ENCODE data around the gene MIER2.

DNA sequence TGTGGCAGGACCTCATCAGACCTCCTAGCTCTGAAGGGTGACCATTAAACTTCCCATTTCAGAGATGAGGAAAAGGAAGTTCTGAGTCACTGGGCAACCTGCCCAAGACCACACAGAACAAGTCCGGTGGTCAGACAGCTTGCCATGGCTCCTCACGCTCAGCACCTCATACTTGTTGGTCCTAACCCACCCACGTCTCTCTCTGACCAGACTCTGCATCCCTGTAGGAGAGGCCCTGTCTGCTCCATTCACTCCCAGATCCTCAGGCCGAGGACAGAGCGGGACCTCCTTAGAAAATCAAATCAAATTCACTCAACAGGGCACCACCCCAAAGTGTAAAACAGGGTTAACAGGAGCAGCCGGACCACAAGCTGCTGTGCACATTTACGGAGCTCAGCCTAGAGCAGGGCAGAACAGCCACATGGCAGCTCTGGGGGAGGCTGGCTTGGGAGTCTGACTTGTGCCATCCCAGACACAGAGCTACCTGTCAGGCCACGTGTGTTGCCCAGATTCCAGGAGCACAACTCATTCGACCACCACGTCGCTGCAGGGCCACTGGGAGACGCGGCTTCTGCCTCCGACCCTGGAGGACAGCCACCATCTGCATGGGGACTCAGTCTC lies 1.7 kb downstream of the MIER2 start:
- TF ChIP-seq, protein P1, sequence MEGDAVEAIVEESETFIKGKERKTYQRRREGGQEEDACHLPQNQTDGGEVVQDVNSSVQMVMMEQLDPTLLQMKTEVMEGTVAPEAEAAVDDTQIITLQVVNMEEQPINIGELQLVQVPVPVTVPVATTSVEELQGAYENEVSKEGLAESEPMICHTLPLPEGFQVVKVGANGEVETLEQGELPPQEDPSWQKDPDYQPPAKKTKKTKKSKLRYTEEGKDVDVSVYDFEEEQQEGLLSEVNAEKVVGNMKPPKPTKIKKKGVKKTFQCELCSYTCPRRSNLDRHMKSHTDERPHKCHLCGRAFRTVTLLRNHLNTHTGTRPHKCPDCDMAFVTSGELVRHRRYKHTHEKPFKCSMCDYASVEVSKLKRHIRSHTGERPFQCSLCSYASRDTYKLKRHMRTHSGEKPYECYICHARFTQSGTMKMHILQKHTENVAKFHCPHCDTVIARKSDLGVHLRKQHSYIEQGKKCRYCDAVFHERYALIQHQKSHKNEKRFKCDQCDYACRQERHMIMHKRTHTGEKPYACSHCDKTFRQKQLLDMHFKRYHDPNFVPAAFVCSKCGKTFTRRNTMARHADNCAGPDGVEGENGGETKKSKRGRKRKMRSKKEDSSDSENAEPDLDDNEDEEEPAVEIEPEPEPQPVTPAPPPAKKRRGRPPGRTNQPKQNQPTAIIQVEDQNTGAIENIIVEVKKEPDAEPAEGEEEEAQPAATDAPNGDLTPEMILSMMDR (IDR thresholded peaks at IDR 0.05; ENCODE audit: low read length), result no peak
- no peak for TF ChIP-seq EZH2 (IDR thresholded peaks at IDR 0.05; ENCODE audit: borderline replicate concordance, low read length)

Data from OCI-LY1 (cell line).